SK-N-SH (cell line): Measurements from ENCODE around the gene ISLR. TPM values are rescaled to one million over a fixed set of nuclear protein-coding genes. Genes with fewer than 3 reads are reported as not detected.

ENCODE experiments used
- CTCF ChIA-PET: fragments of 300-600, 350-600 bp; formaldehyde crosslinking; extraction: SDS; loops from one replicate; lab custom pipeline; 2021; lab: Yijun Ruan, JAX
- POLR2A ChIA-PET: fragments of 350-600 bp; sonication (Branson Sonifier 250); formaldehyde crosslinking; extraction: SDS; loops from one replicate; lab custom pipeline; 2020; ENCODE audit warnings: antibody characterized with exemption, inconsistent platforms; lab: Yijun Ruan, JAX
- DNase-seq: peaks from one replicate; pipeline ENCODE4 v3.0.0; 2012
- H2AFZ ChIP-seq: fragments of 200-600 bp; sonication (generic); 2 replicates; pipeline ENCODE4 v1.8.1; 2016; ENCODE audit warnings: antibody characterized with exemption, mild to moderate bottlenecking, low read depth
- H3F3A ChIP-seq: fragments of 200-600 bp; sonication (generic); replicated peaks from 2 replicates; pipeline ENCODE3; 2016; ENCODE audit warnings: antibody characterized with exemption, mild to moderate bottlenecking; ENCODE audit not compliant: insufficient read depth
- H3K27ac ChIP-seq, 2 experiments: fragments of 200-500 bp in 1 of 2; fragments of 200-600 bp in 1 of 2; sonication (Bioruptor generic) in 1 of 2; sonication (generic), shearing (Covaris generic) in 1 of 2; 2 replicates each; pipeline versions ENCODE4 v1.5.1 to v1.6.1; 2014 to 2016; ENCODE audit warnings: low read depth in 2 of 2, inconsistent platforms in 1 of 2, low read length in 1 of 2, mild to moderate bottlenecking in 1 of 2, mixed read lengths in 1 of 2
- H3K27me3 ChIP-seq: fragments of 200-600 bp; sonication (generic), shearing (Covaris generic); 2 replicates; pipeline ENCODE4 v1.6.1; 2016; ENCODE audit warnings: mixed run types; ENCODE audit not compliant: insufficient read depth
- H3K36me3 ChIP-seq, 2 experiments: fragments of 200-500 bp in 1 of 2; fragments of 200-600 bp in 1 of 2; sonication (Bioruptor generic) in 1 of 2; sonication (generic) in 1 of 2; replicated peaks in 1 of 2; 2 replicates each; pipeline versions ENCODE3 to v1.5.1; 2014 to 2016; ENCODE audit warnings: low read length in 1 of 2, mild to moderate bottlenecking in 1 of 2; ENCODE audit not compliant: insufficient read depth in 2 of 2, control insufficient read depth in 1 of 2
- H3K4me1 ChIP-seq, 2 experiments: fragments of 200-500 bp in 1 of 2; fragments of 200-600 bp in 1 of 2; sonication (Bioruptor generic) in 1 of 2; sonication (generic), shearing (Covaris generic) in 1 of 2; 2 replicates each; pipeline versions ENCODE4 v1.5.1 to v1.6.1; 2014 to 2016; ENCODE audit warnings: low read depth in 1 of 2, low read length in 1 of 2, mixed run types in 1 of 2; ENCODE audit not compliant: insufficient read depth in 2 of 2, control insufficient read depth in 1 of 2
- H3K4me2 ChIP-seq: fragments of 200-600 bp; sonication (generic), shearing (Covaris generic); 2 replicates; pipeline ENCODE4 v1.6.1; 2017; ENCODE audit warnings: mixed run types
- H3K4me3 ChIP-seq, 2 experiments: fragments of 200-500 bp in 1 of 2; fragments of 200-600 bp in 1 of 2; sonication (Bioruptor generic) in 1 of 2; sonication (generic), shearing (Covaris generic) in 1 of 2; 2 replicates each; pipeline versions ENCODE4 v1.5.1 to v1.8.1; 2014 to 2016; ENCODE audit warnings: low read depth in 2 of 2, inconsistent platforms in 1 of 2, low read length in 1 of 2, mild to moderate bottlenecking in 1 of 2, mixed read lengths in 1 of 2, moderate library complexity in 1 of 2
- H3K79me2 ChIP-seq: fragments of 200-600 bp; sonication (generic); 2 replicates; pipeline ENCODE4 v1.8.1; 2017; ENCODE audit warnings: mild to moderate bottlenecking; ENCODE audit not compliant: insufficient read depth
- H3K9ac ChIP-seq: fragments of 200-600 bp; sonication (generic); 2 replicates; pipeline ENCODE4 v1.6.1; 2017; ENCODE audit warnings: mixed run types
- H3K9me2 ChIP-seq: fragments of 200-600 bp; sonication (generic); 2 replicates; pipeline ENCODE4 v1.6.1; 2017; ENCODE audit warnings: mixed run types
- H3K9me3 ChIP-seq: fragments of 200-600 bp; sonication (generic); 2 replicates; pipeline ENCODE4 v1.6.1; 2017; ENCODE audit warnings: mixed run types, mild to moderate bottlenecking, moderate library complexity
- H4K20me1 ChIP-seq: fragments of 200-600 bp; sonication (generic); 2 replicates; pipeline ENCODE4 v1.6.1; 2017; ENCODE audit warnings: mild to moderate bottlenecking, mixed run types; ENCODE audit not compliant: insufficient read depth
- CTCF ChIP-seq: fragments of 200-600 bp; sonication (generic); IDR thresholded peaks from 2 replicates; pipeline ENCODE4 v1.6.1; 2017; ENCODE audit warnings: antibody characterized with exemption, mild to moderate bottlenecking, moderate library complexity
- EP300 ChIP-seq, 2 experiments: IDR thresholded peaks; 2 replicates each; pipeline versions ENCODE4 v1.4.0 to v1.6.1; 2012; ENCODE audit warnings: borderline replicate concordance in 1 of 2, low read depth in 1 of 2, low read length in 1 of 2
- EZH2phosphoT487 ChIP-seq: fragments of 200-600 bp; sonication (generic); IDR thresholded peaks from 2 replicates; pipeline ENCODE4 v1.6.1; 2017; ENCODE audit warnings: low read depth, mixed run types, mild to moderate bottlenecking, antibody characterized with exemption, moderate library complexity, borderline replicate concordance
- GABPA ChIP-seq: IDR thresholded peaks from 2 replicates; pipeline ENCODE4 v1.4.0; 2012; ENCODE audit warnings: low read depth, mild to moderate bottlenecking
- GATA2 ChIP-seq: sonication (generic); formaldehyde crosslinking; IDR thresholded peaks from 2 replicates; pipeline ENCODE4 v1.5.0; 2020; ENCODE audit warnings: mild to moderate bottlenecking, missing genetic modification reagents
- JUND ChIP-seq: IDR thresholded peaks from 2 replicates; pipeline ENCODE4 v1.4.0; 2012
- POLR2AphosphoS5 ChIP-seq: IDR thresholded peaks from 2 replicates; pipeline ENCODE4 v1.6.1; 2012; ENCODE audit warnings: low read depth, low read length
- RCOR1 ChIP-seq: fragments of 150-350 bp; IDR thresholded peaks from 2 replicates; pipeline ENCODE4 v1.6.1; 2017; ENCODE audit warnings: antibody characterized with exemption, low read length
- TEAD4 ChIP-seq: IDR thresholded peaks from 2 replicates; pipeline ENCODE4 v1.4.0; 2012; ENCODE audit warnings: mild to moderate bottlenecking, borderline replicate concordance; ENCODE audit not compliant: insufficient read depth
- WGBS: methylation state at CpG from one replicate; pipeline ENCODE4 v1.1.6; 2017; ENCODE audit warnings: low lambda C conversion rate; 5-methylcytosine and 5-hydroxymethylcytosine counted together
- polyA plus RNA-seq, 3 experiments: library from polyadenylated mRNA; depleted of rRNA; stranded (reverse); fragments of >200 nt; gene quantifications; 2 replicates each; pipeline ENCODE4 v1.2.3, GENCODE V29; 2012

ISLR gene
- polyA plus RNA-seq, 1 of the 3 experiments (the other 2 are of a cell fraction) = 7.3 TPM

DNA sequence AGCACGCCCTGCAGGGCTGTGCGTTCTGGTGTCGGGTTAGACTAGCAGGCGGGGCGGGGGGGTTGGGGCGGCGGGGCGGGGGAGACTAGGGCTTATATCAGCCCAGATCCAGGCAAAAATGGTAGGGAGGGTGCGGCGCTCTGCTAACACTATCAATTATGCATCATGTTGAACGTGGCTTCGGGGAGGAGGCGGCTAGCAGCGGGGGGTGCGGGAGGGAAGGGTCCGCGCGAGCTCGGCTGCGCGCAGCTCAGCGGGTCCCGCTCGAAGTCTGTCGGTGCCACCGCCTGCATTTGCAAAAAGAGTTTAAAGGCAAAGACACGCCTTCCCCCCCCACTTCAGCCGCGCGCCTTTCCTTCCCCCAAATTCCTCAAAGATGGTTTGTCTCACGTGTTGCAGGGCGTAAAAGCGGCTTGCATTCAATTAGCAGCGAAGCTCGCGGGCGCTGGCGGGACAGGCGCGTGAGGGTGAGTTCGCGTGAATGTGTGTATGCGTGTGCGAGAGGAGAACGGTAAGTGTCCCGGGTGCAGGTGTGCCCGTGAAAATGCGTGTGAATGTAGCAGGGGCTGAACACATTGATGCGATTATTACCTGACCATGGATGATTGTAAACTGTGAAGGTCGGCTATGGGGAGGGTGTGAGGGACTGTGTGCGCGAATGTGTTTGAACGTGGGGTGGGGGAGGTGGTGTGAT is 43.2 kb upstream of the ISLR start, which contains the start of gene ISLR2:
Gene ISLR2 (plus strand): TSS at position 432 of the 694 bp plus-strand sequence. CDS start 2,169 bp downstream, outside the sequence.
- Histone ChIP-seq H3F3A (no peaks in the 10 kb centered on the region), H3K36me3 (no peaks in the 10 kb centered on the region), H2AFZ (0 out of 2 replicates have a peak within 1 kb of the TSS, but pooled peaks have one; percentile 56), H3K4me3 (peak within 1 kb of the TSS; percentile 23 to 41), H3K9ac (no peak within 1 kb of the TSS), H4K20me1 (no peaks in the 10 kb centered on the region), H3K9me2 (no peaks in the 10 kb centered on the region), H3K4me2 (peak within 1 kb of the TSS; percentile 71), H3K79me2 (no peaks in the 10 kb centered on the region), H3K4me1 (peaks cover 0 to 31% of the 10 kb centered on the region in 2 experiments; a peak in 1 of 4 replicates), H3K9me3 (no peaks in the 10 kb centered on the region), H3K27me3 (peaks cover 32% of the 10 kb centered on the region), H3K27ac (peak within 1 kb of the TSS in 1 of 2 experiments; percentile 44; a peak in 2 of 4 replicates)
- TF ChIP-seq POLR2AphosphoS5 (no peak), CTCF (no peak), GATA2 (CRISPR knock-in tag) (0 out of 2 replicates have a peak, but pooled peaks have one; percentile 13)
- DNase-seq = peak; percentile 87
- CTCF ChIA-PET = interaction anchor here (0.8 to 6.5 kb wide), 9 partner anchors 44 to 191 kb away, joined by 3 to 110 read pairs (median 26); partner anchors contain the start of genes ISLR and STRA6
- POLR2A ChIA-PET = interaction anchor here (0.6 to 3.4 kb wide), 5 partner anchors 26 to 178 kb away, joined by 3 to 17 read pairs (median 3); no protein-coding TSS in a partner anchor
- 7% methylated on average over 45 of the region's 53 CpGs for WGBS

- TF ChIP-seq GATA2 (CRISPR knock-in tag) = no peak
- no peak for TF ChIP-seq EZH2phosphoT487
- no peak for TF ChIP-seq RCOR1
- TF ChIP-seq TEAD4 = no peak
- no peak for TF ChIP-seq JUND
- TF ChIP-seq EP300 (IDR thresholded peaks at IDR 0.05; ENCODE audit: borderline replicate concordance in 1 of 2, low read depth in 1 of 2, low read length in 1 of 2) = no peak
- TF ChIP-seq GABPA = no peak
- CTCF ChIA-PET = interaction anchor here (0.7 to 6.5 kb wide), 14 partner anchors 11 to 191 kb away, joined by 3 to 110 read pairs (median 5); partner anchors contain the start of gene STRA6
- Histone ChIP-seq H3K9ac (no peak overlapping the region), H3K79me2 (no peaks in the 10 kb centered on the region), H3K4me2 (peak overlapping the region; percentile 71; the same call in 1 of the 2 replicates), H3K4me3 (no peak overlapping the region; a peak in 1 of 4 replicates), H2AFZ (no peak overlapping the region), H3K27me3 (peaks cover 32% of the 10 kb centered on the region), H3K9me2 (no peaks in the 10 kb centered on the region), H3F3A (no peaks in the 10 kb centered on the region), H4K20me1 (no peaks in the 10 kb centered on the region), H3K36me3 (no peaks in the 10 kb centered on the region), H3K9me3 (no peaks in the 10 kb centered on the region), H3K4me1 (peaks cover 0 to 29% of the 10 kb centered on the region in 2 experiments; a peak in 1 of 4 replicates), H3K27ac (no peak overlapping the region)
- 66% methylated on average over 26 of the region's 28 CpGs for WGBS
- POLR2A ChIA-PET = interaction anchor here (0.6 to 3.4 kb wide), 4 partner anchors 75 to 177 kb away, joined by 3 to 17 read pairs (median 5); no protein-coding TSS in a partner anchor
- no peak for DNase-seq
Observed at GRCh38 chr15:74130849-74131627, 42.5 kb upstream of the ISLR start.
